Body of pancreas (tissue), 4 donors: ENCODE results near the gene SMIM41. TPM values are rescaled to one million over a fixed set of nuclear protein-coding genes. Genes with fewer than 3 reads are reported as not detected.
A peak's percentile ranks its signal among the peaks of the same experiment; 100 is the strongest.

ENCODE experiments used
- ATAC-seq: fragments of 150-250 bp; one replicate; pipeline ENCODE4 v1.9.1; 2016
- DNase-seq, 4 donors: peaks; one replicate each; pipeline ENCODE4 v3.0.0-alpha.2; 2019
- H3K27ac ChIP-seq, 4 donors: fragments of 200-600 bp; sonication (generic); 1 replicate in 3 of 4; 2 replicates in 1 of 4; pipeline versions ENCODE4 v1.5.1 to v1.6.1; 2016 to 2019; ENCODE audit warnings: mild to moderate bottlenecking in 1 of 4, mixed read lengths in 1 of 4, moderate library complexity in 1 of 4
- H3K27me3 ChIP-seq, 2 donors: fragments of 200-600 bp; sonication (generic); one replicate each; pipeline ENCODE4 v1.6.0; 2016; ENCODE audit warnings: mild to moderate bottlenecking in 1 of 2
- H3K36me3 ChIP-seq, 2 donors: fragments of 200-600 bp; sonication (generic); replicated peaks in 1 of 2; 2 replicates each; pipeline ENCODE4 v1.5.1; 2016; ENCODE audit warnings: low read depth in 2 of 2; ENCODE audit not compliant: insufficient read depth in 1 of 2
- H3K4me1 ChIP-seq: fragments of 200-600 bp; sonication (generic); one replicate; pipeline ENCODE4 v1.6.0; 2016
- H3K4me3 ChIP-seq, 2 donors: fragments of 200-600 bp; sonication (generic); 1 replicate in 1 of 2; 2 replicates in 1 of 2; pipeline ENCODE4 v1.5.1; 2016 to 2019
- H3K9me3 ChIP-seq, 3 donors: fragments of 200-600 bp; sonication (generic); 1 replicate in 2 of 3; 2 replicates in 1 of 3; pipeline ENCODE4 v1.5.1; 2016
- POLR2A ChIP-seq, 3 donors: fragments of 450-650 bp; IDR thresholded peaks; one replicate each; pipeline ENCODE4 v1.6.1; 2016; ENCODE audit warnings: antibody characterized with exemption in 3 of 3, mild to moderate bottlenecking in 2 of 3
- WGBS, 2 donors: methylation state at CpG; one replicate each; pipeline ENCODE4 v1.1.5; 2017; 5-methylcytosine and 5-hydroxymethylcytosine counted together
- intact Hi-C: fragments of 100-400 bp; cut with DNase I; formaldehyde crosslinking; loops from one replicate; pipeline ENCODE4 v1.15.1; 2023
- total RNA-seq, 2 donors: library from RNA; depleted of rRNA; stranded (reverse); fragments of >200 nt; gene quantifications; one replicate each; pipeline ENCODE4 v1.1.0, GENCODE V29; 2016
- TF ChIP-seq, protein P1 (sequence below), 7 experiments: fragments of 450-650 bp in 4 of 7; fragments of 200-600 bp in 3 of 7; sonication (generic) in 3 of 7; IDR thresholded peaks; one replicate each; pipeline ENCODE4 v1.5.1; 2016 to 2019; ENCODE audit warnings: antibody characterized with exemption in 7 of 7

Gene SMIM41
- under 1 TPM; 0.26 to 0.66 TPM for total RNA-seq

- intact Hi-C loops = loop anchor here (5.0 kb wide), 2 partner anchors 43 to 52 kb away; no protein-coding TSS in a partner anchor
- Histone ChIP-seq H3K4me1 (peaks cover 8% of the 10 kb centered on the region), H3K4me3 (no peak within 1 kb of the TSS), H3K9me3 (no peaks in the 10 kb centered on the region), H3K27ac (peak within 1 kb of the TSS in 1 of 4 donors; percentile 6), H3K36me3 (peaks cover 0 to 7% of the 10 kb centered on the region in 2 donors), H3K27me3 (no peaks in the 10 kb centered on the region)
- ATAC-seq (no peak), DNase-seq (no peak)
- 86 to 88% methylated on average over 36 to 68 of the region's 87 CpGs for WGBS, 2 donors
- TF ChIP-seq, protein P1, sequence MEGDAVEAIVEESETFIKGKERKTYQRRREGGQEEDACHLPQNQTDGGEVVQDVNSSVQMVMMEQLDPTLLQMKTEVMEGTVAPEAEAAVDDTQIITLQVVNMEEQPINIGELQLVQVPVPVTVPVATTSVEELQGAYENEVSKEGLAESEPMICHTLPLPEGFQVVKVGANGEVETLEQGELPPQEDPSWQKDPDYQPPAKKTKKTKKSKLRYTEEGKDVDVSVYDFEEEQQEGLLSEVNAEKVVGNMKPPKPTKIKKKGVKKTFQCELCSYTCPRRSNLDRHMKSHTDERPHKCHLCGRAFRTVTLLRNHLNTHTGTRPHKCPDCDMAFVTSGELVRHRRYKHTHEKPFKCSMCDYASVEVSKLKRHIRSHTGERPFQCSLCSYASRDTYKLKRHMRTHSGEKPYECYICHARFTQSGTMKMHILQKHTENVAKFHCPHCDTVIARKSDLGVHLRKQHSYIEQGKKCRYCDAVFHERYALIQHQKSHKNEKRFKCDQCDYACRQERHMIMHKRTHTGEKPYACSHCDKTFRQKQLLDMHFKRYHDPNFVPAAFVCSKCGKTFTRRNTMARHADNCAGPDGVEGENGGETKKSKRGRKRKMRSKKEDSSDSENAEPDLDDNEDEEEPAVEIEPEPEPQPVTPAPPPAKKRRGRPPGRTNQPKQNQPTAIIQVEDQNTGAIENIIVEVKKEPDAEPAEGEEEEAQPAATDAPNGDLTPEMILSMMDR (IDR thresholded peaks at IDR 0.05) = no peak
- TF ChIP-seq POLR2A (IDR thresholded peaks at IDR 0.05) = no peak
These were observed at the start of gene SMIM41 for GRCh38 chr12:52079576-52080402. Gene SMIM41, plus strand, starts transcription at chr12:52079704. Its CDS starts 76 bp downstream, at chr12:52079780.

- TF ChIP-seq, protein P1 (IDR thresholded peaks at IDR 0.05) = no peak
- TF ChIP-seq POLR2A (IDR thresholded peaks at IDR 0.05) = no peak
- Histone ChIP-seq H3K27ac (peak overlapping the region; percentile 92 to 96 (median 94)), H3K4me3 (no peak overlapping the region), H3K9me3 (no peaks in the 10 kb centered on the region), H3K27me3 (no peaks in the 10 kb centered on the region), H3K4me1 (peaks cover 29% of the 10 kb centered on the region), H3K36me3 (no peaks in the 10 kb centered on the region)
- 0 to 2% methylated on average over 5 of the region's 5 CpGs for WGBS, 2 donors
- DNase-seq = peak; percentile 75 to 89 (median 86)
- intact Hi-C loops = no loop called here
- ATAC-seq = peak; percentile 41
These were observed 47.1 kb upstream of the SMIM41 start for GRCh38 chr12:52032446-52032803.

DNA sequence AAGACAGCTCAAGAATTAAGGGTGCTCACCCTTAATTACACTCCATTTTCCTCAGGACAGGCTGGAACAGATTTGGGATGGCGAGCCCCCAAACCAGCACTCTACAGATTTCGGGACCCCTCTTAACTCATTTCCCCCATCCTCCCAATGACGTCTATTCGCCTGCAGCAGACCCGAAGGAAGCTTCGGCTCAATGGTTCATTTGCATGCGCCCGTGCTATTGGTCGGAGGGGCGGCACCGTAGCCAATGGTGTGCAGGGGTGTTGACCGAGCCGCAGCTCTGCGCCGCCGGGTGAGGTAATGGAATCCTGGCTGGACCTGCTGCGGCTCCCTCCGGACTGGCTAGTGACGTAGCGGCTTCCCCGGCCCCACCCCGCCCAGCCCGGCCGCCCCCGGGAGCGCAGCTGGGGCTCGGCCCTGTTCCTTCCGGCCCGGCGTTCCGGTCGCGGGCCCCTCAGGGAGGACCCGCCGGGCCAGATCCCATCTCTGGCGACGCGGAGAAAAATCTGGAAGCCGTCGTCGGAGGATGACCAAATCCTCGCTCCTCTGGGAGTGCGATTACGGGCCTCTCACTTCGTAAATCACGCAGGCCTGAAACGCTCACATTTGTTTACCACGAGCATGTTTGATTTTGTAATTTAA, 46.6 kb upstream of the SMIM41 start:
- Histone ChIP-seq H3K4me1 (peaks cover 33% of the 10 kb centered on the region), H3K9me3 (no peaks in the 10 kb centered on the region), H3K4me3 (no peak overlapping the region), H3K36me3 (no peaks in the 10 kb centered on the region), H3K27me3 (no peaks in the 10 kb centered on the region), H3K27ac (peak overlapping the region; percentile 92 to 96 (median 94))
- peak; percentile 89 to 90 (median 89) for TF ChIP-seq POLR2A (IDR thresholded peaks at IDR 0.05)
- TF ChIP-seq, protein P1 (IDR thresholded peaks at IDR 0.05) = no peak
- ATAC-seq (peak; percentile 92), DNase-seq (peak; percentile 97 to 99 (median 99))
- intact Hi-C loops = no loop called here
- 1% methylated on average over 22 to 48 of the region's 48 CpGs for WGBS, 2 donors

DNA sequence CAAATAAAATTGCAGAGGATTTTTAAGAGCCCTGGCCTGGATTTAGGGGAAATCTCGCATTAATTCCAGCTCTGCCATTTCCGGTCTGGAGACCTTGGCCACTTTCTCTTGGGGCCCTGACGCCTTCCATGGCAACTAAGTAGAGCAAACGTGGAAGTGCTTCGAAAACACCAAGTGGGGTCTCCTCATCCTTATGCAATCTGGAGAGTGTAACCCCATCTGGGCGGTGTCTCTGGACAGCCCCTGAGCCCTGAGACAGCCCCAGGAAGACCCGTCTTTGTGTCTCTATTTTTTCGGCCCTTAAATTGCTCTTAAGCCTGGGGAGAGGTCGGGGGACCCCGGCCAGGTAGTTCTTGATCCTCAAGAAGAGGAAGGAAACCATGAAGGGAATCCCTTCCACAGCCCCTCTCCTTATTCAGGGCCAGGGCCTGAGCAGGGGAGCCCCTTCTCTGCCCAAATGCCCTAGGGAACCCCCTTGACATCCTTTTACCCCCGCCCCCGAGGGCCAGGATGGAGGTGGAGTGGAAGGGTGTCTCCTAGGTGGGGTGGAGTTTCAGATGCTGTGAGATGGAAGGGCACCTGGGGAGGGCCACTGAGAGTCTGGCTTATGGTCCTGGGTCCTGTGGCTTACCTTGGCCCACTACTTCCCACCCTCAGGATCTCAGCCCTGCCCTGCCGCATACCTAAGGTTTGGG, 45.9 kb upstream of the SMIM41 start:
- ATAC-seq = no peak
- TF ChIP-seq POLR2A (IDR thresholded peaks at IDR 0.05) = no peak
- TF ChIP-seq, protein P1 (IDR thresholded peaks at IDR 0.05) = no peak
- Histone ChIP-seq H3K36me3 (no peaks in the 10 kb centered on the region), H3K4me1 (peaks cover 38% of the 10 kb centered on the region), H3K9me3 (no peaks in the 10 kb centered on the region), H3K4me3 (no peak overlapping the region), H3K27me3 (no peaks in the 10 kb centered on the region), H3K27ac (peak overlapping the region; percentile 92 to 96 (median 94))
- WGBS, 2 donors = 60 to 61% methylated on average over 13 of the region's 13 CpGs
- intact Hi-C loops = no loop called here
- DNase-seq = no peak
